ENCODE data around the gene EVA1A.

EVA1A gene

GRCh38 chr2:75464348-75464946 lies 96.3 kb downstream of the EVA1A start:
- no peak overlapping the region for H3K4me3 ChIP-seq (ENCODE audit: insufficient read depth, low read depth, low read length)
- H3K36me3 ChIP-seq (ENCODE audit: control insufficient read depth, insufficient read depth, low read length), result no peaks in the 10 kb centered on the region

GRCh38 chr2:75462721-75463120 lies 98.0 kb downstream of the EVA1A start:
- H3K4me3 ChIP-seq (ENCODE audit: insufficient read depth, low read depth, low read length), result no peak overlapping the region
- 55 to 100% methylated on average over 1 to 4 of the region's 4 CpGs for WGBS, 2 experiments
- H3K9me3 ChIP-seq (ENCODE audit: control insufficient read depth, low read length), result no peaks in the 10 kb centered on the region
- no peak overlapping the region for H3K27ac ChIP-seq (ENCODE audit: insufficient read depth, low read depth, low read length, poor library complexity, severe bottlenecking)
- peaks cover 8% of the 10 kb centered on the region for H3K4me1 ChIP-seq (ENCODE audit: control insufficient read depth, insufficient read depth, low read length)
- H3K27me3 ChIP-seq (ENCODE audit: control insufficient read depth, insufficient read depth, low read length, poor library complexity, severe bottlenecking), result no peaks in the 10 kb centered on the region
- H3K36me3 ChIP-seq (ENCODE audit: control insufficient read depth, insufficient read depth, low read length), result no peaks in the 10 kb centered on the region

More at GRCh38 chr2:75464348-75464946, 96.3 kb downstream of the EVA1A start:
- WGBS, 2 experiments, result 81 to 91% methylated on average over 2 to 4 of the region's 4 CpGs
- Histone ChIP-seq H3K9me3 (ENCODE audit: control insufficient read depth, low read length) (no peaks in the 10 kb centered on the region), H3K27ac (ENCODE audit: insufficient read depth, low read depth, low read length, poor library complexity, severe bottlenecking) (no peak overlapping the region), H3K27me3 (ENCODE audit: control insufficient read depth, insufficient read depth, low read length, poor library complexity, severe bottlenecking) (no peaks in the 10 kb centered on the region), H3K4me1 (ENCODE audit: control insufficient read depth, insufficient read depth, low read length) (peaks cover 6% of the 10 kb centered on the region)

- H3K4me1 ChIP-seq (ENCODE audit: control insufficient read depth, insufficient read depth, low read length), result peaks cover 12% of the 10 kb centered on the region
- H3K27ac ChIP-seq (ENCODE audit: insufficient read depth, low read depth, low read length, poor library complexity, severe bottlenecking), result no peak overlapping the region
- no peaks in the 10 kb centered on the region for H3K36me3 ChIP-seq (ENCODE audit: control insufficient read depth, insufficient read depth, low read length)
- no peaks in the 10 kb centered on the region for H3K27me3 ChIP-seq (ENCODE audit: control insufficient read depth, insufficient read depth, low read length, poor library complexity, severe bottlenecking)
- no peak overlapping the region for H3K4me3 ChIP-seq (ENCODE audit: insufficient read depth, low read depth, low read length)
- H3K9me3 ChIP-seq (ENCODE audit: control insufficient read depth, low read length), result no peaks in the 10 kb centered on the region
- WGBS, 2 experiments, result 20 to 50% methylated on average over 1 of the region's 1 CpG
Observed at GRCh38 chr2:75462206-75462605, 98.5 kb downstream of the EVA1A start.

GRCh38 chr2:75460630-75461029 lies 100.1 kb downstream of the EVA1A start:
- H3K36me3 ChIP-seq (ENCODE audit: control insufficient read depth, insufficient read depth, low read length), result no peaks in the 10 kb centered on the region
- no peak overlapping the region for H3K27ac ChIP-seq (ENCODE audit: insufficient read depth, low read depth, low read length, poor library complexity, severe bottlenecking)
- peaks cover 12% of the 10 kb centered on the region for H3K4me1 ChIP-seq (ENCODE audit: control insufficient read depth, insufficient read depth, low read length)
- no peak overlapping the region for H3K4me3 ChIP-seq (ENCODE audit: insufficient read depth, low read depth, low read length)
- H3K27me3 ChIP-seq (ENCODE audit: control insufficient read depth, insufficient read depth, low read length, poor library complexity, severe bottlenecking), result no peaks in the 10 kb centered on the region
- 93 to 100% methylated on average over 1 to 2 of the region's 2 CpGs for WGBS, 2 experiments
- H3K9me3 ChIP-seq (ENCODE audit: control insufficient read depth, low read length), result no peaks in the 10 kb centered on the region

GRCh38 chr2:75459565-75460310 lies 101.0 kb downstream of the EVA1A start:
- H3K4me3 ChIP-seq (ENCODE audit: insufficient read depth, low read depth, low read length), result no peak overlapping the region
- no peak overlapping the region for H3K27ac ChIP-seq (ENCODE audit: insufficient read depth, low read depth, low read length, poor library complexity, severe bottlenecking)
- no peaks in the 10 kb centered on the region for H3K9me3 ChIP-seq (ENCODE audit: control insufficient read depth, low read length)
- H3K27me3 ChIP-seq (ENCODE audit: control insufficient read depth, insufficient read depth, low read length, poor library complexity, severe bottlenecking), result no peaks in the 10 kb centered on the region
- H3K36me3 ChIP-seq (ENCODE audit: control insufficient read depth, insufficient read depth, low read length), result no peaks in the 10 kb centered on the region
- peaks cover 12% of the 10 kb centered on the region for H3K4me1 ChIP-seq (ENCODE audit: control insufficient read depth, insufficient read depth, low read length)
- WGBS, 2 experiments, result 95% methylated on average over 13 to 14 of the region's 14 CpGs

- Histone ChIP-seq H3K27me3 (ENCODE audit: control insufficient read depth, insufficient read depth, low read length, poor library complexity, severe bottlenecking) (no peaks in the 10 kb centered on the region), H3K27ac (ENCODE audit: insufficient read depth, low read depth, low read length, poor library complexity, severe bottlenecking) (no peak overlapping the region), H3K36me3 (ENCODE audit: control insufficient read depth, insufficient read depth, low read length) (no peaks in the 10 kb centered on the region), H3K9me3 (ENCODE audit: control insufficient read depth, low read length) (no peaks in the 10 kb centered on the region), H3K4me1 (ENCODE audit: control insufficient read depth, insufficient read depth, low read length) (peaks cover 17% of the 10 kb centered on the region), H3K4me3 (ENCODE audit: insufficient read depth, low read depth, low read length) (no peak overlapping the region)
- 94 to 100% methylated on average over 1 of the region's 1 CpG for WGBS, 2 experiments
Observed at GRCh38 chr2:75458201-75458600, 102.5 kb downstream of the EVA1A start.

GRCh38 chr2:75456825-75457224 lies 103.9 kb downstream of the EVA1A start:
- Histone ChIP-seq H3K27ac (ENCODE audit: insufficient read depth, low read depth, low read length, poor library complexity, severe bottlenecking) (no peak overlapping the region), H3K27me3 (ENCODE audit: control insufficient read depth, insufficient read depth, low read length, poor library complexity, severe bottlenecking) (no peaks in the 10 kb centered on the region), H3K4me3 (ENCODE audit: insufficient read depth, low read depth, low read length) (no peak overlapping the region), H3K36me3 (ENCODE audit: control insufficient read depth, insufficient read depth, low read length) (no peaks in the 10 kb centered on the region), H3K4me1 (ENCODE audit: control insufficient read depth, insufficient read depth, low read length) (peaks cover 13% of the 10 kb centered on the region), H3K9me3 (ENCODE audit: control insufficient read depth, low read length) (no peaks in the 10 kb centered on the region)
- WGBS, 2 experiments, result 89 to 92% methylated on average over 4 of the region's 4 CpGs

GRCh38 chr2:75456111-75456510 lies 104.6 kb downstream of the EVA1A start:
- Histone ChIP-seq H3K4me1 (ENCODE audit: control insufficient read depth, insufficient read depth, low read length) (peaks cover 11% of the 10 kb centered on the region), H3K27me3 (ENCODE audit: control insufficient read depth, insufficient read depth, low read length, poor library complexity, severe bottlenecking) (no peaks in the 10 kb centered on the region), H3K4me3 (ENCODE audit: insufficient read depth, low read depth, low read length) (no peak overlapping the region), H3K27ac (ENCODE audit: insufficient read depth, low read depth, low read length, poor library complexity, severe bottlenecking) (no peak overlapping the region), H3K36me3 (ENCODE audit: control insufficient read depth, insufficient read depth, low read length) (no peaks in the 10 kb centered on the region), H3K9me3 (ENCODE audit: control insufficient read depth, low read length) (no peaks in the 10 kb centered on the region)
- WGBS, 2 experiments, result 90 to 98% methylated on average over 3 of the region's 3 CpGs

GRCh38 chr2:75454241-75454620 lies 106.5 kb downstream of the EVA1A start:
- Histone ChIP-seq H3K27me3 (ENCODE audit: control insufficient read depth, insufficient read depth, low read length, poor library complexity, severe bottlenecking) (no peaks in the 10 kb centered on the region), H3K27ac (ENCODE audit: insufficient read depth, low read depth, low read length, poor library complexity, severe bottlenecking) (no peak overlapping the region), H3K4me3 (ENCODE audit: insufficient read depth, low read depth, low read length) (no peak overlapping the region), H3K9me3 (ENCODE audit: control insufficient read depth, low read length) (no peaks in the 10 kb centered on the region), H3K4me1 (ENCODE audit: control insufficient read depth, insufficient read depth, low read length) (peaks cover 11% of the 10 kb centered on the region), H3K36me3 (ENCODE audit: control insufficient read depth, insufficient read depth, low read length) (no peaks in the 10 kb centered on the region)
- 75 to 76% methylated on average over 2 of the region's 2 CpGs for WGBS, 2 experiments

- H3K27me3 ChIP-seq (ENCODE audit: control insufficient read depth, insufficient read depth, low read length, poor library complexity, severe bottlenecking), result no peaks in the 10 kb centered on the region
- no peak overlapping the region for H3K27ac ChIP-seq (ENCODE audit: insufficient read depth, low read depth, low read length, poor library complexity, severe bottlenecking)
- H3K9me3 ChIP-seq (ENCODE audit: control insufficient read depth, low read length), result no peaks in the 10 kb centered on the region
- H3K36me3 ChIP-seq (ENCODE audit: control insufficient read depth, insufficient read depth, low read length), result no peaks in the 10 kb centered on the region
- WGBS, 2 experiments, result 64 to 66% methylated on average over 5 of the region's 5 CpGs
- H3K4me1 ChIP-seq (ENCODE audit: control insufficient read depth, insufficient read depth, low read length), result peaks cover 11% of the 10 kb centered on the region
- no peak overlapping the region for H3K4me3 ChIP-seq (ENCODE audit: insufficient read depth, low read depth, low read length)
Observed at GRCh38 chr2:75453384-75454240, 107.1 kb downstream of the EVA1A start.
